A549 (cell line): ENCODE data around the gene EYA2. TPM values are rescaled to one million over a fixed set of nuclear protein-coding genes. Genes with fewer than 3 reads are reported as not detected.
A peak's percentile ranks its signal among the peaks of the same experiment; 100 is the strongest.
"Not testable (repeated sequence)": the region's sequence is repeated elsewhere in the genome, so short reads cannot be mapped to it uniquely, and the experiment has no call there.

Experiments
- ATAC-seq, 2 experiments: fragments of 200-7000 bp in 1 of 2; fragments of >200 bp in 1 of 2; cut with Nextera tagmentation in 1 of 2; cut with Tn5 transposase in 1 of 2; 3 replicates each; pipeline versions ENCODE4 v1.8.0 to v1.9.1; 2018 to 2020; ENCODE audit warnings: mild to moderate bottlenecking in 1 of 2, moderate library complexity in 1 of 2
- CTCF ChIA-PET: fragments of 300-600 bp; sonication (Branson Sonifier 250); formaldehyde crosslinking; extraction: SDS; loops from one replicate; lab custom pipeline; 2021; ENCODE audit warnings: antibody characterized with exemption, inconsistent platforms; lab: Yijun Ruan, JAX
- POLR2A ChIA-PET: fragments of 350-600 bp; formaldehyde crosslinking; extraction: SDS; loops from one replicate; lab custom pipeline; 2021; ENCODE audit warnings: antibody characterized with exemption, inconsistent platforms; lab: Yijun Ruan, JAX
- DNase-seq, 2 experiments: peaks; one replicate each; pipeline versions ENCODE4 v3.0.0 to v3.0.0-alpha.2; 2011 to 2016; ENCODE audit warnings: low read depth in 1 of 2, low spot score in 1 of 2
- FAIRE-seq: peaks from 2 replicates; lab custom pipeline; 2011; peaks lifted over from hg19 to GRCh38; lab: Jason Lieb, UNC
- H3K27ac ChIP-seq, 2 experiments: fragments of >200 bp; sonication (Bioruptor Twin); formaldehyde crosslinking; 3 replicates each; pipeline ENCODE4 v1.5.1; 2016 to 2017
- H3K4me1 ChIP-seq: fragments of >200 bp; sonication (Bioruptor Twin); formaldehyde crosslinking; 3 replicates; pipeline ENCODE4 v1.6.1; 2016
- H3K4me2 ChIP-seq: fragments of >200 bp; sonication (Bioruptor Twin); formaldehyde crosslinking; 3 replicates; pipeline ENCODE4 v1.6.1; 2016
- H3K4me3 ChIP-seq: fragments of >200 bp; sonication (Bioruptor Twin); formaldehyde crosslinking; 3 replicates; pipeline ENCODE4 v1.5.1; 2016
- H3K9me3 ChIP-seq: fragments of >200 bp; sonication (Bioruptor Twin); formaldehyde crosslinking; 3 replicates; pipeline ENCODE4 v1.6.1; 2016
- CHD2 ChIP-seq: fragments of 150-350 bp; IDR thresholded peaks from 2 replicates; pipeline ENCODE4 v1.6.1; 2014; ENCODE audit warnings: low read length; ENCODE audit not compliant: partially characterized antibody
- CHD4 ChIP-seq: fragments of 200-600 bp; sonication (generic); IDR thresholded peaks from 2 replicates; pipeline ENCODE4 v1.6.1; 2016; ENCODE audit warnings: antibody characterized with exemption, mild to moderate bottlenecking, borderline replicate concordance
- GATA3 ChIP-seq: IDR thresholded peaks from 2 replicates; pipeline ENCODE4 v1.6.1; 2012; ENCODE audit warnings: borderline replicate concordance
- HDAC2 ChIP-seq: fragments of 200-600 bp; sonication (generic); IDR thresholded peaks from 2 replicates; pipeline ENCODE4 v1.6.1; 2016
- HOXB13 ChIP-seq: fragments of 250-450 bp; sonication (Bioruptor Pico); IDR thresholded peaks from 2 replicates; pipeline ENCODE4 v1.5.0; 2020; ENCODE audit warnings: low read depth, mild to moderate bottlenecking, moderate library complexity
- MAFK ChIP-seq: fragments of 450-650 bp; IDR thresholded peaks from 2 replicates; pipeline ENCODE4 v1.6.1; 2014; ENCODE audit not compliant: partially characterized antibody
- MYC ChIP-seq: IDR thresholded peaks from 2 replicates; pipeline ENCODE4 v1.6.1; 2012; ENCODE audit warnings: mild to moderate bottlenecking, inconsistent platforms, low read length, improper control_type of control experiment, borderline replicate concordance
- NR3C1 ChIP-seq: fragments of >200 bp; sonication (Bioruptor Twin); formaldehyde crosslinking; IDR thresholded peaks from 3 replicates; pipeline ENCODE4 v1.6.1; 2017
- POLR2AphosphoS2 ChIP-seq: conservative IDR thresholded peaks from 2 replicates; pipeline ENCODE4 v1.6.1; 2012; ENCODE audit warnings: low read length, improper control_type of control experiment, inconsistent platforms
- RARB ChIP-seq: fragments of 250-450 bp; sonication (Bioruptor Pico); IDR thresholded peaks from 2 replicates; pipeline ENCODE4 v1.8.0; 2021; ENCODE audit warnings: mild to moderate bottlenecking, moderate library complexity
- RCOR1 ChIP-seq: fragments of 150-350 bp; IDR thresholded peaks from 2 replicates; pipeline ENCODE4 v1.6.1; 2014; ENCODE audit warnings: antibody characterized with exemption, low read length, low read depth
- TP53 ChIP-seq: fragments of 250-450 bp; sonication (Bioruptor Pico); IDR thresholded peaks from 2 replicates; pipeline ENCODE4 v1.5.0; 2021; ENCODE audit warnings: mild to moderate bottlenecking, moderate library complexity
- ZFP36 ChIP-seq: fragments of 450-650 bp; IDR thresholded peaks from 2 replicates; pipeline ENCODE4 v1.6.1; 2014; ENCODE audit warnings: borderline replicate concordance; ENCODE audit not compliant: partially characterized antibody
- ZSCAN20 ChIP-seq: fragments of 250-450 bp; sonication (Bioruptor Pico); IDR thresholded peaks from 2 replicates; pipeline ENCODE4 v1.8.0; 2022; ENCODE audit warnings: mild to moderate bottlenecking, moderate library complexity
- WGBS: methylation state at CpG from one replicate; pipeline ENCODE4 v1.1.6; 2017; ENCODE audit errors: missing lambda C conversion rate; 5-methylcytosine and 5-hydroxymethylcytosine counted together
- polyA plus RNA-seq, 4 experiments: library from polyadenylated mRNA; depleted of rRNA in 3 of 4; stranded (reverse); fragments of >200 nt; fragmentation: RNase III in 1 of 4; extraction: RNeasy Plus Mini Kit Qiagen cat#74134 plus additional on column Dnase treatment in 1 of 4; gene quantifications; 2 replicates in 3 of 4; 3 replicates in 1 of 4; pipeline ENCODE4 v1.2.3, GENCODE V29; 2011 to 2017
- TF ChIP-seq, protein P1 (sequence below): fragments of >200 bp; sonication (Bioruptor Twin); formaldehyde crosslinking; IDR thresholded peaks from 3 replicates; pipeline ENCODE4 v1.5.1; 2016
- TF ChIP-seq, protein P2 (sequence below): IDR thresholded peaks from 2 replicates; pipeline ENCODE4 v1.6.1; 2012
- TF ChIP-seq, protein P3 (sequence below): fragments of 450-650 bp; IDR thresholded peaks from 2 replicates; pipeline ENCODE4 v1.6.1; 2014; ENCODE audit warnings: antibody characterized with exemption
- TF ChIP-seq, protein P4 (sequence below): fragments of 250-450 bp; sonication (Bioruptor Pico); IDR thresholded peaks from 2 replicates; pipeline ENCODE4 v1.5.0; 2020; ENCODE audit warnings: low read depth, mild to moderate bottlenecking, moderate library complexity
- TF ChIP-seq, protein P5 (sequence below): fragments of >200 bp; sonication (Bioruptor Twin); formaldehyde crosslinking; IDR thresholded peaks from 2 replicates; pipeline ENCODE4 v1.6.1; 2016
- TF ChIP-seq, protein P6 (sequence below): fragments of 200-600 bp; sonication (generic); IDR thresholded peaks from 2 replicates; pipeline ENCODE4 v1.6.1; 2016; ENCODE audit warnings: antibody characterized with exemption, mild to moderate bottlenecking, moderate library complexity

EYA2 gene
- polyA plus RNA-seq, 2 of the 4 experiments (the other 2 are of a cell fraction), result 4.5 to 4.6 TPM

DNA sequence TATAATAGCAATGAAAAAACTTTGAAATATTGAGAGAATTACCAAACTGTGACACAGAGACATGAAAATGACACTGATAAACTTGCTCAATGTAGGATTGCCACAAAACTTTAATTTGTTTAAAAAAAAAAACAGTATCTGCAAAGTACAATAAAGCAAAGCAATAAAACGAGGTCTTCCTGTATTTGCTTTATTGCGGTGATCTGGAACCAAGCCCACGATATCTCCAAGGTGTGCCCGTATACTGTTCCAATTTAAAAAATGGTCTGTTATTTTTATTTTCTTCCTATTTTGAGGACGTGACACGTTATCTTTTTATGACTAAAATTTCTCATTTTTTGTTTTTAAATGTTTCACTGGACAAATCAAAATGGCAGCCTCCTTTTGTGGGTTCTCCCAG is 25.5 kb downstream of the EYA2 start:
- 85% methylated on average over 6 of the region's 6 CpGs for WGBS
- no peak for FAIRE-seq
- Histone ChIP-seq H3K27ac (no peak overlapping the region), H3K4me3 (no peak overlapping the region), H3K9me3 (no peaks in the 10 kb centered on the region), H3K4me2 (no peak overlapping the region)
- POLR2A ChIA-PET, result no interaction called here
- TF ChIP-seq, protein P1, sequence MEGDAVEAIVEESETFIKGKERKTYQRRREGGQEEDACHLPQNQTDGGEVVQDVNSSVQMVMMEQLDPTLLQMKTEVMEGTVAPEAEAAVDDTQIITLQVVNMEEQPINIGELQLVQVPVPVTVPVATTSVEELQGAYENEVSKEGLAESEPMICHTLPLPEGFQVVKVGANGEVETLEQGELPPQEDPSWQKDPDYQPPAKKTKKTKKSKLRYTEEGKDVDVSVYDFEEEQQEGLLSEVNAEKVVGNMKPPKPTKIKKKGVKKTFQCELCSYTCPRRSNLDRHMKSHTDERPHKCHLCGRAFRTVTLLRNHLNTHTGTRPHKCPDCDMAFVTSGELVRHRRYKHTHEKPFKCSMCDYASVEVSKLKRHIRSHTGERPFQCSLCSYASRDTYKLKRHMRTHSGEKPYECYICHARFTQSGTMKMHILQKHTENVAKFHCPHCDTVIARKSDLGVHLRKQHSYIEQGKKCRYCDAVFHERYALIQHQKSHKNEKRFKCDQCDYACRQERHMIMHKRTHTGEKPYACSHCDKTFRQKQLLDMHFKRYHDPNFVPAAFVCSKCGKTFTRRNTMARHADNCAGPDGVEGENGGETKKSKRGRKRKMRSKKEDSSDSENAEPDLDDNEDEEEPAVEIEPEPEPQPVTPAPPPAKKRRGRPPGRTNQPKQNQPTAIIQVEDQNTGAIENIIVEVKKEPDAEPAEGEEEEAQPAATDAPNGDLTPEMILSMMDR, result no peak
- TF ChIP-seq HOXB13 (CRISPR knock-in tag) (no peak), CHD2 (no peak), MAFK (no peak), ZFP36 (no peak), GATA3 (no peak), RCOR1 (no peak), MYC (no peak), RARB (CRISPR knock-in tag) (no peak), POLR2AphosphoS2 (no peak)
- TF ChIP-seq, protein P2, sequence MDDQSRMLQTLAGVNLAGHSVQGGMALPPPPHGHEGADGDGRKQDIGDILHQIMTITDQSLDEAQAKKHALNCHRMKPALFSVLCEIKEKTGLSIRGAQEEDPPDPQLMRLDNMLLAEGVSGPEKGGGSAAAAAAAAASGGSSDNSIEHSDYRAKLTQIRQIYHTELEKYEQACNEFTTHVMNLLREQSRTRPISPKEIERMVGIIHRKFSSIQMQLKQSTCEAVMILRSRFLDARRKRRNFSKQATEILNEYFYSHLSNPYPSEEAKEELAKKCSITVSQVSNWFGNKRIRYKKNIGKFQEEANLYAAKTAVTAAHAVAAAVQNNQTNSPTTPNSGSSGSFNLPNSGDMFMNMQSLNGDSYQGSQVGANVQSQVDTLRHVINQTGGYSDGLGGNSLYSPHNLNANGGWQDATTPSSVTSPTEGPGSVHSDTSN, result no peak
- TF ChIP-seq, protein P3, sequence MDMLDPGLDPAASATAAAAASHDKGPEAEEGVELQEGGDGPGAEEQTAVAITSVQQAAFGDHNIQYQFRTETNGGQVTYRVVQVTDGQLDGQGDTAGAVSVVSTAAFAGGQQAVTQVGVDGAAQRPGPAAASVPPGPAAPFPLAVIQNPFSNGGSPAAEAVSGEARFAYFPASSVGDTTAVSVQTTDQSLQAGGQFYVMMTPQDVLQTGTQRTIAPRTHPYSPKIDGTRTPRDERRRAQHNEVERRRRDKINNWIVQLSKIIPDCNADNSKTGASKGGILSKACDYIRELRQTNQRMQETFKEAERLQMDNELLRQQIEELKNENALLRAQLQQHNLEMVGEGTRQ, result no peak
- TF ChIP-seq, protein P4, sequence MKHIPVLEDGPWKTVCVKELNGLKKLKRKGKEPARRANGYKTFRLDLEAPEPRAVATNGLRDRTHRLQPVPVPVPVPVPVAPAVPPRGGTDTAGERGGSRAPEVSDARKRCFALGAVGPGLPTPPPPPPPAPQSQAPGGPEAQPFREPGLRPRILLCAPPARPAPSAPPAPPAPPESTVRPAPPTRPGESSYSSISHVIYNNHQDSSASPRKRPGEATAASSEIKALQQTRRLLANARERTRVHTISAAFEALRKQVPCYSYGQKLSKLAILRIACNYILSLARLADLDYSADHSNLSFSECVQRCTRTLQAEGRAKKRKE (CRISPR knock-in tag), result no peak
- TF ChIP-seq, all 56 proteins: peak for 0
- peaks cover 14% of the 10 kb centered on the region; the same call in 2 of the 3 replicates for H3K4me1 ChIP-seq
- no peak for DNase-seq
- CTCF ChIA-PET, result interaction anchor here (0.8 to 1.7 kb wide), 3 partner anchors 11 to 25 kb away, joined by 3 to 5 read pairs (median 4); no protein-coding TSS in a partner anchor
- no peak for ATAC-seq

DNA sequence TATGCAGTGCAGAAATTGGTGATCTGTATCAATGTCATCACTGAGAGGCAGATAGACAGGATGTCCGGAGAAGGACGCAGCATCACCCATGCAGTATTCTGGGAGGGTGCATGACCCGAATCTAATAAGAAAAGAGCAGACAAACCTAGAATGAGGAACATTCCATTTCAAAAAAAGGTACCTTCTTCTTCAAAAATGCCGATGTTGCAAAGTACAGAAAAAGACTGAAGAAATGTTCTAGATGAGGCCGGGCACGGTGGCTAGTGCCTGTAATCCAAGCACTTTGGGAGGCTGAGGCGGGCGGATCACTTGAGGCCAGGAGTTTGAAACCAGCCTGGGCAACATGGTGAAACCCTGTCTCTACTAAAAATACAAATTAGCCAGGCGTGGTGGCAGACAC is 28.2 kb downstream of the EYA2 start:
- H3K27ac ChIP-seq, H3K4me3 ChIP-seq, H3K4me2 ChIP-seq, H3K9me3 ChIP-seq, POLR2A ChIA-PET, ATAC-seq, CTCF ChIA-PET, H3K4me1 ChIP-seq, DNase-seq, FAIRE-seq: not testable (repeated sequence)
- 93% methylated on average over 9 of the region's 9 CpGs for WGBS
- peak; percentile 85 for TF ChIP-seq MAFK

DNA sequence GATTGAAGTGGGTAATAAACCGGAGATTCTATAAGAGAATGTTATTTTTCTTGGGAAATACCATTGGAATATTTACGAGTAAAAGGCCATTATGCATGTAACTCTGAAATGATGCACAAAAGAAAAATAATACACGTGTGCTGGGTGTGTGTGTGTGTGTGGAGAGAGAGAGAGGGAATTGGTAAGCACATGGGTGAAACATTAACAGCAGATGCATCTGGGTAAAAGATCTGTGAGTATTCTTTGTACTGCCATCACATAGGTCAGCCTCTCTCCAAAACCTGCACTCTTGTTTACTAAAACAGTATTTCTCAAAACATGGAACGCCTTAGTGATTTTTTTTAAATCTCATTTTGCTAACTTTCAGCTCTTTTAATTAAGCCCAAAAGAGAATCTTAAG is 28.9 kb downstream of the EYA2 start:
- peak overlapping the region; percentile 43 for H3K4me2 ChIP-seq
- no peaks in the 10 kb centered on the region for H3K9me3 ChIP-seq
- peaks cover 9% of the 10 kb centered on the region; the same call in 2 of the 3 replicates for H3K4me1 ChIP-seq
- no peak for ATAC-seq
- H3K4me3 ChIP-seq, result no peak overlapping the region
- FAIRE-seq, result no peak
- CTCF ChIA-PET, result interaction anchor here (0.7 to 1.0 kb wide), 3 partner anchors 18 to 152 kb away, joined by 3 read pairs; no protein-coding TSS in a partner anchor
- no peak for DNase-seq
- POLR2A ChIA-PET, result no interaction called here
- TF ChIP-seq, protein P1, result no peak
- no peak for TF ChIP-seq HDAC2
- no peak for TF ChIP-seq ZSCAN20
- no peak for TF ChIP-seq NR3C1
- TF ChIP-seq CHD4, result no peak
- TF ChIP-seq, protein P5, sequence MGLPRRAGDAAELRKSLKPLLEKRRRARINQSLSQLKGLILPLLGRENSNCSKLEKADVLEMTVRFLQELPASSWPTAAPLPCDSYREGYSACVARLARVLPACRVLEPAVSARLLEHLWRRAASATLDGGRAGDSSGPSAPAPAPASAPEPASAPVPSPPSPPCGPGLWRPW, result no peak
- TF ChIP-seq, protein P3, result no peak
- TF ChIP-seq, protein P6, sequence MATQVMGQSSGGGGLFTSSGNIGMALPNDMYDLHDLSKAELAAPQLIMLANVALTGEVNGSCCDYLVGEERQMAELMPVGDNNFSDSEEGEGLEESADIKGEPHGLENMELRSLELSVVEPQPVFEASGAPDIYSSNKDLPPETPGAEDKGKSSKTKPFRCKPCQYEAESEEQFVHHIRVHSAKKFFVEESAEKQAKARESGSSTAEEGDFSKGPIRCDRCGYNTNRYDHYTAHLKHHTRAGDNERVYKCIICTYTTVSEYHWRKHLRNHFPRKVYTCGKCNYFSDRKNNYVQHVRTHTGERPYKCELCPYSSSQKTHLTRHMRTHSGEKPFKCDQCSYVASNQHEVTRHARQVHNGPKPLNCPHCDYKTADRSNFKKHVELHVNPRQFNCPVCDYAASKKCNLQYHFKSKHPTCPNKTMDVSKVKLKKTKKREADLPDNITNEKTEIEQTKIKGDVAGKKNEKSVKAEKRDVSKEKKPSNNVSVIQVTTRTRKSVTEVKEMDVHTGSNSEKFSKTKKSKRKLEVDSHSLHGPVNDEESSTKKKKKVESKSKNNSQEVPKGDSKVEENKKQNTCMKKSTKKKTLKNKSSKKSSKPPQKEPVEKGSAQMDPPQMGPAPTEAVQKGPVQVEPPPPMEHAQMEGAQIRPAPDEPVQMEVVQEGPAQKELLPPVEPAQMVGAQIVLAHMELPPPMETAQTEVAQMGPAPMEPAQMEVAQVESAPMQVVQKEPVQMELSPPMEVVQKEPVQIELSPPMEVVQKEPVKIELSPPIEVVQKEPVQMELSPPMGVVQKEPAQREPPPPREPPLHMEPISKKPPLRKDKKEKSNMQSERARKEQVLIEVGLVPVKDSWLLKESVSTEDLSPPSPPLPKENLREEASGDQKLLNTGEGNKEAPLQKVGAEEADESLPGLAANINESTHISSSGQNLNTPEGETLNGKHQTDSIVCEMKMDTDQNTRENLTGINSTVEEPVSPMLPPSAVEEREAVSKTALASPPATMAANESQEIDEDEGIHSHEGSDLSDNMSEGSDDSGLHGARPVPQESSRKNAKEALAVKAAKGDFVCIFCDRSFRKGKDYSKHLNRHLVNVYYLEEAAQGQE, result no peak
- no peak for TF ChIP-seq TP53 (CRISPR knock-in tag)
- H3K27ac ChIP-seq, result no peak overlapping the region
- 56% methylated on average over 4 of the region's 4 CpGs for WGBS
